GM23338 (cell line): ENCODE results near the gene SMURF2. TPM values are rescaled to one million over a fixed set of nuclear protein-coding genes. Genes with fewer than 3 reads are reported as not detected.

Experiments
- ATAC-seq: fragments of 200-7000 bp; cut with Tn5 transposase; 3 replicates; pipeline ENCODE4 v1.9.1; 2020
- DNase-seq: peaks from one replicate; pipeline ENCODE4 v3.0.0-alpha.2; 2015; ENCODE audit warnings: low spot score
- H2AFZ ChIP-seq: fragments of 200-600 bp; sonication (generic); 2 replicates; pipeline ENCODE4 v1.8.0; 2016; ENCODE audit warnings: antibody characterized with exemption, mild to moderate bottlenecking, moderate library complexity
- H3F3A ChIP-seq: fragments of 200-600 bp; sonication (generic); replicated peaks from 2 replicates; pipeline ENCODE4 v1.8.0; 2017; ENCODE audit warnings: antibody characterized with exemption, mixed run types, low read depth
- H3K27ac ChIP-seq: fragments of 200-600 bp; sonication (generic); 2 replicates; pipeline ENCODE4 v1.6.1; 2016; ENCODE audit warnings: low read depth
- H3K27me3 ChIP-seq: fragments of 200-600 bp; sonication (generic); 2 replicates; pipeline ENCODE4 v1.8.0; 2016; ENCODE audit warnings: mild to moderate bottlenecking, mixed run types, moderate library complexity; ENCODE audit not compliant: insufficient read depth
- H3K36me3 ChIP-seq: fragments of 200-600 bp; sonication (generic); 2 replicates; pipeline ENCODE4 v1.8.0; 2016; ENCODE audit warnings: mild to moderate bottlenecking; ENCODE audit not compliant: insufficient read depth
- H3K4me1 ChIP-seq: fragments of 200-600 bp; sonication (generic); 2 replicates; pipeline ENCODE4 v1.8.0; 2016; ENCODE audit warnings: mild to moderate bottlenecking, moderate library complexity; ENCODE audit not compliant: insufficient read depth
- H3K4me2 ChIP-seq: fragments of 200-600 bp; sonication (generic); 2 replicates; pipeline ENCODE4 v1.7.1; 2017; ENCODE audit warnings: mixed run types
- H3K4me3 ChIP-seq: fragments of 200-600 bp; sonication (generic); 2 replicates; pipeline ENCODE4 v1.6.1; 2016; ENCODE audit warnings: mixed run types
- H3K79me2 ChIP-seq: fragments of 200-600 bp; sonication (generic); replicated peaks from 2 replicates; pipeline ENCODE4 v1.8.0; 2017; ENCODE audit warnings: mild to moderate bottlenecking; ENCODE audit not compliant: insufficient read depth
- H3K9me2 ChIP-seq: fragments of 200-600 bp; sonication (generic); 2 replicates; pipeline ENCODE4 v1.8.0; 2017; ENCODE audit not compliant: insufficient read depth
- H4K20me1 ChIP-seq: fragments of 200-600 bp; sonication (generic); replicated peaks from 2 replicates; pipeline ENCODE4 v1.8.0; 2017; ENCODE audit warnings: mild to moderate bottlenecking; ENCODE audit not compliant: insufficient read depth
- H3K27ac Mint-ChIP-seq: 2 replicates; pipeline ENCODE4 v1.8.0; 2020; ENCODE audit warnings: inconsistent platforms, mild to moderate bottlenecking, moderate library complexity, mixed read lengths
- H3K27me3 Mint-ChIP-seq: 3 replicates; pipeline ENCODE4 v1.8.0; 2022; ENCODE audit warnings: low read depth, mild to moderate bottlenecking, moderate library complexity, mixed read lengths, inconsistent platforms; ENCODE audit not compliant: insufficient read depth, poor library complexity
- H3K36me3 Mint-ChIP-seq: 3 replicates; pipeline ENCODE4 v1.8.0; 2021; ENCODE audit warnings: low read depth, mild to moderate bottlenecking, inconsistent platforms, moderate library complexity, mixed read lengths
- H3K4me1 Mint-ChIP-seq: 3 replicates; pipeline ENCODE4 v1.8.0; 2020; ENCODE audit warnings: mild to moderate bottlenecking, inconsistent platforms, mixed read lengths
- H3K4me3 Mint-ChIP-seq: 3 replicates; pipeline ENCODE4 v1.8.0; 2021; ENCODE audit warnings: moderate library complexity, mild to moderate bottlenecking, inconsistent platforms, mixed read lengths
- H3K9me3 Mint-ChIP-seq: 3 replicates; pipeline ENCODE4 v1.8.0; 2020; ENCODE audit warnings: moderate library complexity, mild to moderate bottlenecking, inconsistent platforms, mixed read lengths
- EZH2 ChIP-seq: fragments of 200-600 bp; sonication (generic); IDR thresholded peaks from one replicate; pipeline ENCODE4 v1.8.0; 2017; ENCODE audit warnings: antibody characterized with exemption, mild to moderate bottlenecking, low read depth; ENCODE audit not compliant: unreplicated experiment
- EZH2phosphoT487 ChIP-seq: fragments of 200-600 bp; sonication (generic); IDR thresholded peaks from one replicate; pipeline ENCODE4 v1.8.1; 2018; ENCODE audit warnings: antibody characterized with exemption; ENCODE audit not compliant: unreplicated experiment
- NANOG ChIP-seq: IDR thresholded peaks from 2 replicates; pipeline ENCODE4 v1.6.1; 2016; ENCODE audit warnings: antibody characterized with exemption, borderline replicate concordance
- ZNF114 ChIP-seq: fragments of 250-450 bp; sonication (Bioruptor Pico); IDR thresholded peaks from 2 replicates; pipeline ENCODE4 v1.5.0; 2020; ENCODE audit warnings: mild to moderate bottlenecking, moderate library complexity
- ZNF331 ChIP-seq: fragments of 250-450 bp; sonication (Bioruptor Pico); IDR thresholded peaks from 2 replicates; pipeline ENCODE4 v1.5.0; 2020; ENCODE audit warnings: low read depth, mild to moderate bottlenecking, moderate library complexity
- polyA plus RNA-seq: library from polyadenylated mRNA; unstranded; fragments of >200 nt; fragmentation: Nextera tagmentation; extraction: Ambion mirVana; gene quantifications from 2 replicates; pipeline ENCODE4 v1.2.1, GENCODE V29; 2016
- total RNA-seq: library from RNA; depleted of rRNA; stranded (reverse); fragments of >200 nt; shearing (Covaris generic); gene quantifications from 2 replicates; pipeline ENCODE4 v1.2.3, GENCODE V29; 2014
- TF ChIP-seq, protein P1 (sequence below): IDR thresholded peaks from 2 replicates; pipeline ENCODE4 v1.6.1; 2016; ENCODE audit warnings: antibody characterized with exemption
- TF ChIP-seq, protein P2 (sequence below), 2 experiments: fragments of 200-600 bp in 1 of 2; sonication (generic) in 1 of 2; conservative IDR thresholded peaks; 2 replicates each; pipeline versions ENCODE4 v1.5.1 to v1.6.1; 2016 to 2017; ENCODE audit warnings: antibody characterized with exemption in 2 of 2, low read depth in 2 of 2, mild to moderate bottlenecking in 2 of 2, moderate library complexity in 1 of 2
- TF ChIP-seq, protein P3 (sequence below): IDR thresholded peaks from one replicate; pipeline ENCODE4 v1.6.1; 2018; ENCODE audit warnings: antibody characterized with exemption; ENCODE audit not compliant: unreplicated experiment
- TF ChIP-seq, protein P4 (sequence below): fragments of 250-450 bp; sonication (Bioruptor Pico); IDR thresholded peaks from 2 replicates; pipeline ENCODE4 v1.5.0; 2020; ENCODE audit warnings: mild to moderate bottlenecking, moderate library complexity

Gene SMURF2
- total and polyA plus RNA-seq, 2 experiments from 2014 or later, result 12.1 to 29.6 TPM

DNA sequence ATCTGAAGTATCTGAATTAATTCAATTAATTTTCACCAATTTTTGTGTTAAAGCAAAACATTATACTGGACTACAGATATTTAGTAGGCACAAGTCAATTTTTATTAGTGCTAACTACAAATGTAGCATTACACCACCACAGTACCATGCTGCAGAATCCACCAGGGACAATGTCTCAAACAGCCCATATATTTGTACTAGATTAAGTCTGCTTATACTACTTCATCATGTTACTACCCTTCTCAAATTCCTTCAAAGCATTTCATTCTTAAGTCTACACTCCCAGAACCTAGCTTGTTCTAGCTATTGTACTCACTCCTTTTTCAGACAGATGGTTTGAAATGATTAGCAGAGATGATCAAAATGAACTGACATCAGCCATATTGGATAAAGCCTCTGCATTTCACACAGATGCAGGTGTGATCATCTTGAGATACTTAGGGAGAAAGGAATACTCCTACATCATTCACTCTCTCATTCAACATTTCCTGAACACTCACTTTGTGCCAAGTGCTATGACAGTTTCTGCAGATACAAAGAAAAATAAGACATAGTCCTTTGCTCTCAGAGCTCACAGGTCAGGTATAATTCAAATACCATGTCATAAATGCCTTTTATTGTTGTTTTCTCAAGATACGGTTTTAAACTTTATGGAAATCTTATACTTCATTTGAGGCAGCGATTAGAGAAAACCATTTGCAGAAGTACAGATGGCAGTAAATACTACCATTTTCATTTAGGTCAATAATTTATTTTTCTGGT lies 47.7 kb downstream of the SMURF2 start:
- Histone ChIP-seq H3K9me2 (no peaks in the 10 kb centered on the region), H4K20me1 (peaks cover 15% of the 10 kb centered on the region), H2AFZ (no peak overlapping the region), H3K4me1 (no peaks in the 10 kb centered on the region), H3K4me2 (no peak overlapping the region), H3K36me3 (no peaks in the 10 kb centered on the region), H3K79me2 (peaks cover 75% of the 10 kb centered on the region), H3F3A (no peaks in the 10 kb centered on the region), H3K4me3 (no peak overlapping the region), H3K27me3 (no peaks in the 10 kb centered on the region), H3K27ac (no peak overlapping the region)
- Mint-ChIP-seq H3K4me3 (no peak overlapping the region), H3K4me1 (peaks cover 3% of the 10 kb centered on the region), H3K27me3 (no peaks in the 10 kb centered on the region), H3K9me3 (no peaks in the 10 kb centered on the region), H3K27ac (no peak overlapping the region), H3K36me3 (peaks cover 2% of the 10 kb centered on the region; the same call in 1 of the 3 replicates)
- no peak for TF ChIP-seq NANOG
- no peak for TF ChIP-seq ZNF331 (CRISPR knock-in tag)
- TF ChIP-seq, protein P1, sequence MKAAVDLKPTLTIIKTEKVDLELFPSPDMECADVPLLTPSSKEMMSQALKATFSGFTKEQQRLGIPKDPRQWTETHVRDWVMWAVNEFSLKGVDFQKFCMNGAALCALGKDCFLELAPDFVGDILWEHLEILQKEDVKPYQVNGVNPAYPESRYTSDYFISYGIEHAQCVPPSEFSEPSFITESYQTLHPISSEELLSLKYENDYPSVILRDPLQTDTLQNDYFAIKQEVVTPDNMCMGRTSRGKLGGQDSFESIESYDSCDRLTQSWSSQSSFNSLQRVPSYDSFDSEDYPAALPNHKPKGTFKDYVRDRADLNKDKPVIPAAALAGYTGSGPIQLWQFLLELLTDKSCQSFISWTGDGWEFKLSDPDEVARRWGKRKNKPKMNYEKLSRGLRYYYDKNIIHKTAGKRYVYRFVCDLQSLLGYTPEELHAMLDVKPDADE, result no peak
- no peak for TF ChIP-seq EZH2phosphoT487
- no peak for TF ChIP-seq ZNF114 (CRISPR knock-in tag)
- TF ChIP-seq, protein P2, sequence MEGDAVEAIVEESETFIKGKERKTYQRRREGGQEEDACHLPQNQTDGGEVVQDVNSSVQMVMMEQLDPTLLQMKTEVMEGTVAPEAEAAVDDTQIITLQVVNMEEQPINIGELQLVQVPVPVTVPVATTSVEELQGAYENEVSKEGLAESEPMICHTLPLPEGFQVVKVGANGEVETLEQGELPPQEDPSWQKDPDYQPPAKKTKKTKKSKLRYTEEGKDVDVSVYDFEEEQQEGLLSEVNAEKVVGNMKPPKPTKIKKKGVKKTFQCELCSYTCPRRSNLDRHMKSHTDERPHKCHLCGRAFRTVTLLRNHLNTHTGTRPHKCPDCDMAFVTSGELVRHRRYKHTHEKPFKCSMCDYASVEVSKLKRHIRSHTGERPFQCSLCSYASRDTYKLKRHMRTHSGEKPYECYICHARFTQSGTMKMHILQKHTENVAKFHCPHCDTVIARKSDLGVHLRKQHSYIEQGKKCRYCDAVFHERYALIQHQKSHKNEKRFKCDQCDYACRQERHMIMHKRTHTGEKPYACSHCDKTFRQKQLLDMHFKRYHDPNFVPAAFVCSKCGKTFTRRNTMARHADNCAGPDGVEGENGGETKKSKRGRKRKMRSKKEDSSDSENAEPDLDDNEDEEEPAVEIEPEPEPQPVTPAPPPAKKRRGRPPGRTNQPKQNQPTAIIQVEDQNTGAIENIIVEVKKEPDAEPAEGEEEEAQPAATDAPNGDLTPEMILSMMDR (conservative IDR thresholded peaks at IDR 0.05; ENCODE audit: low read depth in 2 of 2), result no peak
- TF ChIP-seq, protein P3, sequence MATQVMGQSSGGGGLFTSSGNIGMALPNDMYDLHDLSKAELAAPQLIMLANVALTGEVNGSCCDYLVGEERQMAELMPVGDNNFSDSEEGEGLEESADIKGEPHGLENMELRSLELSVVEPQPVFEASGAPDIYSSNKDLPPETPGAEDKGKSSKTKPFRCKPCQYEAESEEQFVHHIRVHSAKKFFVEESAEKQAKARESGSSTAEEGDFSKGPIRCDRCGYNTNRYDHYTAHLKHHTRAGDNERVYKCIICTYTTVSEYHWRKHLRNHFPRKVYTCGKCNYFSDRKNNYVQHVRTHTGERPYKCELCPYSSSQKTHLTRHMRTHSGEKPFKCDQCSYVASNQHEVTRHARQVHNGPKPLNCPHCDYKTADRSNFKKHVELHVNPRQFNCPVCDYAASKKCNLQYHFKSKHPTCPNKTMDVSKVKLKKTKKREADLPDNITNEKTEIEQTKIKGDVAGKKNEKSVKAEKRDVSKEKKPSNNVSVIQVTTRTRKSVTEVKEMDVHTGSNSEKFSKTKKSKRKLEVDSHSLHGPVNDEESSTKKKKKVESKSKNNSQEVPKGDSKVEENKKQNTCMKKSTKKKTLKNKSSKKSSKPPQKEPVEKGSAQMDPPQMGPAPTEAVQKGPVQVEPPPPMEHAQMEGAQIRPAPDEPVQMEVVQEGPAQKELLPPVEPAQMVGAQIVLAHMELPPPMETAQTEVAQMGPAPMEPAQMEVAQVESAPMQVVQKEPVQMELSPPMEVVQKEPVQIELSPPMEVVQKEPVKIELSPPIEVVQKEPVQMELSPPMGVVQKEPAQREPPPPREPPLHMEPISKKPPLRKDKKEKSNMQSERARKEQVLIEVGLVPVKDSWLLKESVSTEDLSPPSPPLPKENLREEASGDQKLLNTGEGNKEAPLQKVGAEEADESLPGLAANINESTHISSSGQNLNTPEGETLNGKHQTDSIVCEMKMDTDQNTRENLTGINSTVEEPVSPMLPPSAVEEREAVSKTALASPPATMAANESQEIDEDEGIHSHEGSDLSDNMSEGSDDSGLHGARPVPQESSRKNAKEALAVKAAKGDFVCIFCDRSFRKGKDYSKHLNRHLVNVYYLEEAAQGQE, result no peak
- no peak for TF ChIP-seq EZH2
- TF ChIP-seq, protein P4, sequence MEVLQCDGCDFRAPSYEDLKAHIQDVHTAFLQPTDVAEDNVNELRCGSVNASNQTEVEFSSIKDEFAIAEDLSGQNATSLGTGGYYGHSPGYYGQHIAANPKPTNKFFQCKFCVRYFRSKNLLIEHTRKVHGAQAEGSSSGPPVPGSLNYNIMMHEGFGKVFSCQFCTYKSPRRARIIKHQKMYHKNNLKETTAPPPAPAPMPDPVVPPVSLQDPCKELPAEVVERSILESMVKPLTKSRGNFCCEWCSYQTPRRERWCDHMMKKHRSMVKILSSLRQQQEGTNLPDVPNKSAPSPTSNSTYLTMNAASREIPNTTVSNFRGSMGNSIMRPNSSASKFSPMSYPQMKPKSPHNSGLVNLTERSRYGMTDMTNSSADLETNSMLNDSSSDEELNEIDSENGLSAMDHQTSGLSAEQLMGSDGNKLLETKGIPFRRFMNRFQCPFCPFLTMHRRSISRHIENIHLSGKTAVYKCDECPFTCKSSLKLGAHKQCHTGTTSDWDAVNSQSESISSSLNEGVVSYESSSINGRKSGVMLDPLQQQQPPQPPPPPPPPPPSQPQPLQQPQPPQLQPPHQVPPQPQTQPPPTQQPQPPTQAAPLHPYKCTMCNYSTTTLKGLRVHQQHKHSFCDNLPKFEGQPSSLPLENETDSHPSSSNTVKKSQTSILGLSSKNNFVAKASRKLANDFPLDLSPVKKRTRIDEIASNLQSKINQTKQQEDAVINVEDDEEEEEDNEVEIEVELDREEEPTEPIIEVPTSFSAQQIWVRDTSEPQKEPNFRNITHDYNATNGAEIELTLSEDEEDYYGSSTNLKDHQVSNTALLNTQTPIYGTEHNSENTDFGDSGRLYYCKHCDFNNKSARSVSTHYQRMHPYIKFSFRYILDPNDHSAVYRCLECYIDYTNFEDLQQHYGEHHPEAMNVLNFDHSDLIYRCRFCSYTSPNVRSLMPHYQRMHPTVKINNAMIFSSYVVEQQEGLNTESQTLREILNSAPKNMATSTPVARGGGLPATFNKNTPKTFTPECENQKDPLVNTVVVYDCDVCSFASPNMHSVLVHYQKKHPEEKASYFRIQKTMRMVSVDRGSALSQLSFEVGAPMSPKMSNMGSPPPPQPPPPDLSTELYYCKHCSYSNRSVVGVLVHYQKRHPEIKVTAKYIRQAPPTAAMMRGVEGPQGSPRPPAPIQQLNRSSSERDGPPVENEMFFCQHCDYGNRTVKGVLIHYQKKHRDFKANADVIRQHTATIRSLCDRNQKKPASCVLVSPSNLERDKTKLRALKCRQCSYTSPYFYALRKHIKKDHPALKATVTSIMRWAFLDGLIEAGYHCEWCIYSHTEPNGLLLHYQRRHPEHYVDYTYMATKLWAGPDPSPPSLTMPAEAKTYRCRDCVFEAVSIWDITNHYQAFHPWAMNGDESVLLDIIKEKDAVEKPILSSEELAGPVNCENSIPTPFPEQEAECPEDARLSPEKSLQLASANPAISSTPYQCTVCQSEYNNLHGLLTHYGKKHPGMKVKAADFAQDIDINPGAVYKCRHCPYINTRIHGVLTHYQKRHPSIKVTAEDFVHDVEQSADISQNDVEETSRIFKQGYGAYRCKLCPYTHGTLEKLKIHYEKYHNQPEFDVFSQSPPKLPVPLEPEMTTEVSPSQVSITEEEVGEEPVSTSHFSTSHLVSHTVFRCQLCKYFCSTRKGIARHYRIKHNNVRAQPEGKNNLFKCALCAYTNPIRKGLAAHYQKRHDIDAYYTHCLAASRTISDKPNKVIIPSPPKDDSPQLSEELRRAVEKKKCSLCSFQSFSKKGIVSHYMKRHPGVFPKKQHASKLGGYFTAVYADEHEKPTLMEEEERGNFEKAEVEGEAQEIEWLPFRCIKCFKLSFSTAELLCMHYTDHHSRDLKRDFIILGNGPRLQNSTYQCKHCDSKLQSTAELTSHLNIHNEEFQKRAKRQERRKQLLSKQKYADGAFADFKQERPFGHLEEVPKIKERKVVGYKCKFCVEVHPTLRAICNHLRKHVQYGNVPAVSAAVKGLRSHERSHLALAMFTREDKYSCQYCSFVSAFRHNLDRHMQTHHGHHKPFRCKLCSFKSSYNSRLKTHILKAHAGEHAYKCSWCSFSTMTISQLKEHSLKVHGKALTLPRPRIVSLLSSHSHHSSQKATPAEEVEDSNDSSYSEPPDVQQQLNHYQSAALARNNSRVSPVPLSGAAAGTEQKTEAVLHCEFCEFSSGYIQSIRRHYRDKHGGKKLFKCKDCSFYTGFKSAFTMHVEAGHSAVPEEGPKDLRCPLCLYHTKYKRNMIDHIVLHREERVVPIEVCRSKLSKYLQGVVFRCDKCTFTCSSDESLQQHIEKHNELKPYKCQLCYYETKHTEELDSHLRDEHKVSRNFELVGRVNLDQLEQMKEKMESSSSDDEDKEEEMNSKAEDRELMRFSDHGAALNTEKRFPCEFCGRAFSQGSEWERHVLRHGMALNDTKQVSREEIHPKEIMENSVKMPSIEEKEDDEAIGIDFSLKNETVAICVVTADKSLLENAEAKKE (CRISPR knock-in tag), result no peak
- DNase-seq (no peak), ATAC-seq (no peak)
